GM23338 (cell line): ENCODE measurements around the gene TLCD4.
"Not testable (repeated sequence)": the region's sequence is repeated elsewhere in the genome, so short reads cannot be mapped to it uniquely, and the experiment has no call there.

Experiments
- CREB1 ChIP-seq: fragments of 250-450 bp; sonication (Bioruptor Pico); IDR thresholded peaks from 2 replicates; pipeline ENCODE4 v1.5.0; 2020; ENCODE audit warnings: low read depth, mild to moderate bottlenecking, moderate library complexity
- EZH2 ChIP-seq: fragments of 200-600 bp; sonication (generic); IDR thresholded peaks from one replicate; pipeline ENCODE4 v1.8.0; 2017; ENCODE audit warnings: antibody characterized with exemption, mild to moderate bottlenecking, low read depth; ENCODE audit not compliant: unreplicated experiment
- EZH2phosphoT487 ChIP-seq: fragments of 200-600 bp; sonication (generic); IDR thresholded peaks from one replicate; pipeline ENCODE4 v1.8.1; 2018; ENCODE audit warnings: antibody characterized with exemption; ENCODE audit not compliant: unreplicated experiment
- JUNB ChIP-seq: IDR thresholded peaks from one replicate; pipeline ENCODE4 v1.6.1; 2016; ENCODE audit warnings: antibody characterized with exemption; ENCODE audit not compliant: unreplicated experiment
- POLR2AphosphoS5 ChIP-seq: IDR thresholded peaks from 2 replicates; pipeline ENCODE4 v1.6.1; 2016; ENCODE audit warnings: antibody characterized with exemption, low read depth
- TF ChIP-seq, protein P1 (sequence below), 2 experiments: fragments of 200-600 bp in 1 of 2; sonication (generic) in 1 of 2; conservative IDR thresholded peaks; 2 replicates each; pipeline versions ENCODE4 v1.5.1 to v1.6.1; 2016 to 2017; ENCODE audit warnings: antibody characterized with exemption in 2 of 2, low read depth in 2 of 2, mild to moderate bottlenecking in 2 of 2, moderate library complexity in 1 of 2

DNA sequence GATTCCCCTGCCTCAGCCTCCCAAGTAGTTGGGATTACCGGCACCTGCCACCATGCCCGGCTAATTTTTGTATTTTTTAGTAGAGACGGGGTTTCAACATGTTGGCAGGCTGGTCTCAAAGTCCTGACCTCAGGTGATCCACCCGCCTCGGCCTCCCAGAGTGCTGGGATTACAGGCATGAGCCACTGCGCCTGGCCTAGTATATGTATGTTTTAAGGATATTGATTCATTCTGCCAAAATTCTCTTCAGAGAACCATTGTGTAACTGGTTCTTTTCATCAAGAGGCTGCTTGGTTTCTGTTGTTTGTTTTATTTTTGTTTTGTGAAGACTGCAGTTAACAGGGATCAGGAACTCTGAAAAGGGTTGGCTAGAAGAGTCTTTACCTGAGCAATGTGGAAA lies 48.4 kb downstream of the TLCD4 start:
- TF ChIP-seq, protein P1, sequence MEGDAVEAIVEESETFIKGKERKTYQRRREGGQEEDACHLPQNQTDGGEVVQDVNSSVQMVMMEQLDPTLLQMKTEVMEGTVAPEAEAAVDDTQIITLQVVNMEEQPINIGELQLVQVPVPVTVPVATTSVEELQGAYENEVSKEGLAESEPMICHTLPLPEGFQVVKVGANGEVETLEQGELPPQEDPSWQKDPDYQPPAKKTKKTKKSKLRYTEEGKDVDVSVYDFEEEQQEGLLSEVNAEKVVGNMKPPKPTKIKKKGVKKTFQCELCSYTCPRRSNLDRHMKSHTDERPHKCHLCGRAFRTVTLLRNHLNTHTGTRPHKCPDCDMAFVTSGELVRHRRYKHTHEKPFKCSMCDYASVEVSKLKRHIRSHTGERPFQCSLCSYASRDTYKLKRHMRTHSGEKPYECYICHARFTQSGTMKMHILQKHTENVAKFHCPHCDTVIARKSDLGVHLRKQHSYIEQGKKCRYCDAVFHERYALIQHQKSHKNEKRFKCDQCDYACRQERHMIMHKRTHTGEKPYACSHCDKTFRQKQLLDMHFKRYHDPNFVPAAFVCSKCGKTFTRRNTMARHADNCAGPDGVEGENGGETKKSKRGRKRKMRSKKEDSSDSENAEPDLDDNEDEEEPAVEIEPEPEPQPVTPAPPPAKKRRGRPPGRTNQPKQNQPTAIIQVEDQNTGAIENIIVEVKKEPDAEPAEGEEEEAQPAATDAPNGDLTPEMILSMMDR (conservative IDR thresholded peaks at IDR 0.05; ENCODE audit: low read depth in 2 of 2), result not testable (repeated sequence)
- not testable (repeated sequence) for TF ChIP-seq EZH2phosphoT487; EZH2; POLR2AphosphoS5; CREB1 (CRISPR knock-in tag); JUNB
